GM19351 (cell line): Measurements from ENCODE around the gene GNG13.
"Not testable (repeated sequence)": the region's sequence is repeated elsewhere in the genome, so short reads cannot be mapped to it uniquely, and the experiment has no call there.

ENCODE experiments used
- ATAC-seq: cut with Tn5 transposase; IDR thresholded peaks from one replicate; pipeline ENCODE4 v1.9.1; 2021; ENCODE audit warnings: mild to moderate bottlenecking, moderate library complexity; ENCODE audit not compliant: unreplicated experiment

Gene GNG13

DNA sequence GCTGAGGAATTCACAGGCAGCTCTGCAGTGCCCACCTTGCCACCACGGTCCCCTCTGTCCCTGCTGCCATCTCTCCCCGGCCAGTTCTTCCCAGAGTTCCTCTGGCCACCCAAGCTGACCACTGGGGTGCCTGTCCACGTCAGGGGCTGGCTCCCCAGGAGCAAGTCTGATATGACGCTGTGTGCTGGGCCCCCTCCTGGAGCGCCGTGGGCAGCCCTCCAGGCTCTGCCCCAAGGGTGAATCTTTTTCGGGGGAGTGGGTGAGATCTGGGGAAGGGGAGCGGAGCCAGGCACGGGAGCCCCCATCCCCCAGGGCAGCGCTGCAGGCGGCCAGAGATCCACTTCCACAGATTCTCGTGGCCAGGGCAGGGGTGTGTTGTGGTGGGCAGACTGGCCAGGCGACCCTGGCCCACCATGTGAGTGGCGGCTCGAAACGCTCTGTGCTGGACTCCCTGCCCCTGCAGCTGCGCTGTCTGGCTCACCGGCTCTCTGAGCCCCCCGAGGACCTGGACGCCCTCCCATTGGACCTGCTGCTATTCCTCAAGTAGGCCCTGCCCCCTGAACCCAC, 36.3 kb downstream of the GNG13 start:
- no peak for ATAC-seq

DNA sequence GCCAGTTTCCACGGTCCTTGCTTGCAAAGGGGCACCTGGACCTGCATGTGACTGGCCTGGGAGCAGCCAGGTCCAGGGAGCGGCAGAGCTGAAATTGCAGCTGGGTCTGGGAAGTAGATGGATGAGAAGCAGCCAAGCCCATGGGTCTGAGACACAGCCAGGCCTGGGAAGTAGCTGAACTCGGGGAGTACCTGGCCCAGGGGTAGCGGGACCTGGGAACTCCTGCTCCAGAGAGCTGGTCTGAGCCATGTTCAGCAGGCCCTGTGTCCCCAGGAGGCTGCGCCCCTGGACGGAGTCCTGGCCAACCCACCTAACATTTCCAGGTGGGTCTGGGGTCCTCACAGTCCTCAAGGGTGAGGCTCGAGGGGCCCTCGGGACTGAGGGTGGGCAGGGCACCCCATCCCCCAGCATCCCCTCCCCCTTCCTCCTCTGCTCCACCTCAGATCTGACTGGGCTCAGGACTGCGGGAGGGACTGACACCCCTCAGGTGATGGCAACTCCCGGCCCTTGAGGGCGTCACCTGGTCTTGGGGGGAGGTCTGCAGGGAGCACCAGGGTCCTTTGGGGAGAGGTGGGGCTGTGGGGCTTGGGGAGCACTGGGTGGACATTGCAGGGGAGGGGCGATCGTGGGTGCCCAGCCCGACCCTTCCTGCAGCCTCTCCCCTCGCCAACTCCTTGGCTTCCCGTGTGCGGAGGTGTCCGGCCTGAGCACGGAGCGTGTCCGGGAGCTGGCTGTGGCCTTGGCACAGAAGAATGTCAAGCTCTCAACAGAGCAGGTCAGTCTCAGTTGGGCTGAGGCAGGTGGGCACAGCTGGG, 37.0 kb downstream of the GNG13 start:
- ATAC-seq = no peak

DNA sequence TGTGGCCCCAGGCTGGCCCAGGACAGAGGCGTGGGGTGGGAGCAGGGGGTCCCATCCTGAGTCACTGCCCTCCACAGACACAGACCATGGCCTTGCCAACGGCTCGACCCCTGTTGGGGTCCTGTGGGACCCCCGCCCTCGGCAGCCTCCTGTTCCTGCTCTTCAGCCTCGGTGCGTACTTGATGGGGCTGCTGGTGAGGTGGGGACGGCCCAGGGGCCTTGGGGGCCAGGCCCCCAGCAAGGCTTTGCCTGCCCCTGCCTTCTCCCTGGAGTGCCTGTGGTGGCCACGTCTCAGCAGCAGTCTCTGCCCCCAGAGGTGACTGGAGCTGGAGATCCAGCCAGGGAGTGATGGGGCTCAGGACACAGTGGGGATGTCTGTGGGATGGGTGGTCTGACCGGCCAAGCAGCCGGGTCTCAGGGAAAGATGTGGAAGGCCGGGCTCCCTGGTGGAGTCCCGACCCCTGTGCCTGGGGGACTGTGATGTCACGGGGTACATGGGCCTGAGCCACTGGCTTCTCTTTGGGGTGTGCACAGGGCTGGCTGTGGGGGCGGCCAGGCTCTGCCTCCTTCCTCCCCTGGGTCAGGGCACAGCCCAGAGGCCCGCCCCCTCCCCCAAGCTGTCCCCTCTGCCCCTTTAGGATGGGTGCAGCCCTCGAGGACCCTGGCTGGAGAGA, 37.8 kb downstream of the GNG13 start:
- no peak for ATAC-seq

DNA sequence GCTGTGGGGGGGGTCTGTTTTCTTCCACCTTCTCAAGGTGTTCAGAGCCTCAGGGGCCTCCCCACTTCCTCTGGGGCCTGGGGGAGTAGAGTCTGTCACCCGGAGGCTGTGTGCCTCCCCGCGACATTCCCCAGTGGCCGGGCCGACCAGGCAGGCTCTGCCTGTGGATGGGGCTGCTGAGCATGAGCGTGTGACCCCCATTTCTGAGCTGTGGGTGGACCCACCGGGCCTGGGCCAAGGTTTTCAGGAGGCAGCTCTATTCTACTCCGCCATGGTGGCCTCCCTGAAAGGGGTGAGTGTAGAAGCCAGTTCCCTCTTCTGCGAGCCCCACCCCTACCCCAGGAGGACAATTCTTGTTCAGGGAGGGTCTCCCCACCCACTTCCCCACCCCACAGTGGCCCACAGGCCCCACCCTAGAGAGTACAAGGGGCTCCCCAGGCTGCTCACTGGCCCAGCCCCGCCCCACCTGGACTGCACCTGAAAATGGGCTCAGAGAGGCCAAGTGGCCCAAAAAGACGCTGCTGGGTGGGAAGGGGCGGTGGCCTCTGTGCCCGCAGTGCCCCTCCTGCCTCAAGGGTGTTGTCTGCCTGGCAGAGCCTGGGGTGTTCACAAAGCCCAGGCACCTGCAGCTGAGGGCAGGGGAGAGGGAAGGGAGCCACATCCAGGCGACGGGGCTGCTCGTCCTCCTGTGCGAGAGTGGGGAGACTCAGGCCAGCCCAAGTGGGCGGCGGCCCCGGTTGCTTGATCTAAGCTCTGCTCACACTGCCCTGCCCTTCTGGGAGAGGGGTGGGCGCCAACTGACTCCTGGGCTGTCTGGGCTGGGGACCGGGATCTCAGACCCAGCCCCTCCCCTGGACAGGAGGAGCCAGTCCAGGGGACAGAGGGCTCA, 38.7 kb downstream of the GNG13 start:
- no peak for ATAC-seq

DNA sequence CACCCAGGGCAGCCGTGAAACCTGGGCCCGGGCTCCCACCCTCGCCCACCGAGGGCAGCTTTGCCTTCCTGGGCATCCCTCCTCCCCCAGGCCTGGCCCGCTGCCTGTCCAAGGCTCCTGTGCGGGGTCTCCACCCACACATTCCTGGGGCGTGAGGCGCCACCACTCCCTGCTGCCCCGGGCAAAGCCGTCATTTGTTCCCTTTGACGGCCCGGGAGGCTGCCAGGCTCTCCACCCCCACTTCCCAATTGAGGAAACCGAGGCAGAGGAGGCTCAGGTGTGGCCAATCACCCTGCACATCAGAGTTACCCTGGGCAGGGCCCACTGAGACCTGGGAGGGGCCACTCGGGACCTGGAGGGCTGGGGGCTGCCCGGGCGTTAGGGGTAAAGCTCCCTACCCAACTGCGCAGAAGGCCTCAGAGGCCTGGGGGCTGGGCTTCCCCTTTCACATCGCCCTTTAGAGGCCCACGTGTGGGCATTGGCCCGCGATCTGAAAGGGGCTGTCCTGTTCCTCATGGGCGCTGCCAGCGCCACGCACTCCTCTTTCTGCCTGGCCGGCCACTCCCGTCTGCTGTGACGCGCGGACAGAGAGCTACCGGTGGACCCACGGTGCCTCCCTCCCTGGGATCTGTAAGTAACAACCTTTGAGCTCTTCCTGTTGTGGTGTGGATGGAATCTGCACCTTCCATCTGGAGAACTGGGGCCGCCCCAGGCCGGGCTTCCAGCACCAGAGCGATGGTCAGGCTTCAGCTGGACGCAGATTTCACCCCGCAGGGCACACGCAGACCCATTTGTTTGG, 39.8 kb downstream of the GNG13 start, which contains the start of gene MSLN:
Gene MSLN (plus strand): TSS at position 190 of the 799 bp plus-strand sequence. CDS start 1,947 bp downstream, outside the sequence.
- ATAC-seq = no peak

DNA sequence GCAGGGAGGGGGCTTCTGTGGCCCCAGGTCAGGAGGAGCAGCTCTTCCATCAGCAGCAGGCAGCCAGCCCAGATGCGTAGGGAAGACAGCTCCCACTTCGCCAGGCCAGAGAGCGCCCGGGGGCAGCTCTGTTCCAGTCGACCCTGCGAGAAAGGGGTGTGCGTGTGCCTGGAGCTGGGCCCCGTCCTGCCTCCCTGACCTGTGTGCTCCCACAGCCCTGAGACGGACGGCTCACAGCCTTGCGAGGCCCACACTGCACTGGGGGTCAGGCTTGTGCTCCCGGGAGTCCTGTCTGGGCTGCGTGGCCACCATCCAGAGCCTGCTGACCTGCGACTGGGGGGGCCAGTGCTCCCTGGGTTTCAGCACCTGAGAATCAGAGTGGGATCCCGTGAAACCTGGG, 40.5 kb downstream of the GNG13 start:
- ATAC-seq = no peak

DNA sequence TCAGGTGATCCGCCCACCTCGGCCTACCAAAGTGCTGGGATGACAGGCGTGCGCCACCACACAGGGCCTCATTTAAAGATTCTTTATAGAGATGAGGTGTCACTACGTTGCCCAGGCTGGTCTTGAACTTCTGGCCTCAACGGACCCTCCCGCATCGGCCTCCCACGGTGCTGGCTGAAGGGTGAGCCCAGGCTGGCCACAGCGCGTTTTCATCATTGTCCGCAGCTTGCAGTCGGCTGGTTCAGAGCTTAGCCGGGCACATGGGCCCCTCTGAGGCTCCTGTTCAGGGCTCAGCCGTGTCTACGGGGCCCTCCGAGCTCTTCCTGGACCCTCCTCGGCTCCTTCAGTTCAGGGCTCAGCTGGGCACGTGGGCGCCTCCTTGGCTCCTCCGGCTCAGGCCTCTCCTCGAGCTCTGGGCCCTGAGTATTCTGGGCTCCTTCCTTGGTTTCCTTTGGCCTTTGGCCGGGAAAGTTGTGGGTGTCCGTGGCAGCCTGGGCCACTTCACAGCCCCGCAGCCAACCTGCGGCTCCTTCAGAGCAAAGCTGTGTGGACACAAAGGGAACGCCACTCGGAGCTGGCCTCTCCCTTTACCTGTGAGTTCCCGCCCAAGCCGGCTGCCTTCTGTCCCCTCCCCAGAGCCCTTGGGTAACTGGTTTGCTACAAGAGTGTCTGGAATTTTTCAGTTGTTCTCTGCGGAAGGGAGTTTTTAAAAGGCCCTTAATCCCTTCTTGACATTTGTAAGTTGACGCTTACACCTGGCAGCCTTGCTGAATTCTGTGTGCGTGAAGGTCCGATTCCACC, 41.2 kb downstream of the GNG13 start:
- no peak for ATAC-seq

DNA sequence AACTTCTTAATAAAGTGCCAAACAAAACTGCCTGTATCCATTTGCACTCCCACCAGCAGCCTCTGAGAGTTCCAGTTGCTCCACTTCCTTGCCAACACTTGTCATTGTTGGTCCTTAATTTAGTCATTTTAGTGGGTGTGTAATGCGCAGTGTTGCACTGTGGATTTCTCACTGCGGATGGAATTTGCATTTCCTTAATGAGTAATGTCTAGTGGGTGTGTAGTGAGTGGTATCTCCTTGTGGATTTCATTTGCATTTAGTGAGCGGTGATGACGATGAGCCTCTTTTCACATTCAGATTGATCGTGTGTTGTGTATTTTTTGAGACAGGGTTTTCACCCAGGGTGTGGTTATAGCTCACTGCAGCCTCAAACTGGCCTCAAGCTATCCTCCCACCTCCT, 44.1 kb downstream of the GNG13 start:
- no peak for ATAC-seq

DNA sequence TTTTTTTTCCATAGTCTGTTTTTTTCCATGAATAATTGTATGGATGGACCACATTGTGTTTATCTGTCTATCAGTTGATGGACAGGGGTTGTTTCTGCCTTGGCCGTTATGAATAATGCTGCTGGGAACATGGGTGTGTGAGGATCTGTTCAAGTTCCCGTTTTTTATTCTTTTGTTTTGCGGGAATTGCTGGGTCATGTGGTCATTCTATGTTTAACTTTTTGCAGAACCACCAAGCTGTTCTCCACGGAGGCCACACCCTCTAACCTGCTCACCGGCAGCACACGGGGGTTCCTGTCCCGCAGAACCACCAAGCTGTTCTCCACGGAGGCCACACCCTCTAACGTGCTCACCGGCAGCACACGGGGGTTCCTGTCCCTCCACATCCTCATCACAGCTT, 45.9 kb downstream of the GNG13 start:
- ATAC-seq = no peak

DNA sequence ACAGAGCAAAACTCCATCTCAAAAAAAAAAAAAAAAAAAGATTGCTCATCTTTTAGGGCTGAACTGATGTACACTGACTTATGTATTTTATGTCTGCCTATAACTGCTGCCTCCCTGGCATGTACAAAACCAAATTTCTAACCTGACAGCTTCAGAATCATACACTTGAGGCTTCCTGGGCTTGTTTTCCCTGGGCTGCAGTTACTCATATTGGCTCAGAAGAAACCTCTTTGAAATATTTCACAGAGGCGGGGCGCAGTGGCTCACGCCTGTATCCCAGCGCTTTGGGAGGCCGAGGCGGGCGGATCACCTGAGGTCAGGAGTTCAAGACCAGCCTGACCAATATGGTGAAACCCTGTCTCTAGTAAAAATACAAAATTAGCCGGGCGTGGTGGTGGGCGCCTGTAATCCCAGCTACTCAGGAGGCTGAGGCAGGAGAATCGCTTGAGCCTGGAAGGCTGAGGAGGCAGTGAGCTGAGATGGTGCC, 46.4 kb downstream of the GNG13 start:
- not testable (repeated sequence) for ATAC-seq

DNA sequence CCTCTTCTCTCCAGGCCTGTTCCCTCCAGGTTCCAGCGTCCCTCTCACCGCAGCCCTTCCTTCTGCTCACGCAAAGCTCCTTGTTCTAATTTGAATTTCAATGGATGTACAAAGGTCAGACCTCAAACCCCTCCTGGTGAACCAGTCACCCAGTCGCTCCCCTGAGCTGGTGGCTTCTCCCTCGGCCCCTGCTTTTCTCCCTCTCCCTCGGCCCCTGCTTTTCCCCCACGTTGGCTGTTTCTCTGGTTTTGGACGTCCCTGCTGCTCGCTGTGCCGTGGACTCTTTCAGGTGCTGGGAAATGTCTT, 48.6 kb downstream of the GNG13 start:
- no peak for ATAC-seq

DNA sequence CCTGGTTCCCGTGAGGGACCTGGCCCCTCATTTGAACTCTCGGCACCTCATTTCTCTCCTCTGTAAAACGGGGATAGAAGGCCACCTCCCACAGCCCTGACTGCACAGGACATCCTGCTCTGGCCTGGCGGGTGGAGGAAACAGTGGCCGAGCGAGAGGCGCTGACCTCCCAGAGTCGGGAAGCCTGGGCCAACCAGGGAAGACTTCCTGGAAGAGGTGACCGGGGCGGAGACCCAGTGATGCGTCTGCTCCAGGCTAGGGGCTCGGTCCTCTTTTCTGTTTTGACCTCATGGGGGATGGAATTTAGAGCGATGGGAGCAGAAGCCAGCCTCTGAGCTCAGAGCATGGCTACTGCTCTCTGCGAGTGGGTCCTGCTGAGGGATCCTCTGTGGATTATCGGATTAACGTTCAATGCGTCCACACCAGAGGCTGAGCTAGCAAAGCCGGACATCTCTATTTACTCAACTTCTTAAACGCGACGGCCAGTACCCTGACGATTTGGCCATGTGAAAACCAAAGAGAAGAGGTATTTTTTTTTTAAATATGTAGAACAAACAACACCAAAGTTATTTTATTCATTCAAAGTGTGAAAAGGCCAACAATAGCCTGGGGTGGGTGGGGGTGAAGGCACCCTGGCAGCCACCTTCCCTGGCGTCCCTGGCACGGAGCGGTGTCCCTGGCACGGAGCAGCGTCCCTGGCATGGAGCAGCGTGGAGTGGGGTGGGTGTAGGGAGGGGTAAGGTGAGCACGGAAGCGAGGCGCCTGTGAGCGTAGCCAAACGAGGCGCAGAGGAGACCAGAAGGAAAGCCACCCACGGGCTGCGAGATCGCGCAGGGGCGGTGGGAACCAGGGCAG, 49.2 kb downstream of the GNG13 start:
- no peak for ATAC-seq

DNA sequence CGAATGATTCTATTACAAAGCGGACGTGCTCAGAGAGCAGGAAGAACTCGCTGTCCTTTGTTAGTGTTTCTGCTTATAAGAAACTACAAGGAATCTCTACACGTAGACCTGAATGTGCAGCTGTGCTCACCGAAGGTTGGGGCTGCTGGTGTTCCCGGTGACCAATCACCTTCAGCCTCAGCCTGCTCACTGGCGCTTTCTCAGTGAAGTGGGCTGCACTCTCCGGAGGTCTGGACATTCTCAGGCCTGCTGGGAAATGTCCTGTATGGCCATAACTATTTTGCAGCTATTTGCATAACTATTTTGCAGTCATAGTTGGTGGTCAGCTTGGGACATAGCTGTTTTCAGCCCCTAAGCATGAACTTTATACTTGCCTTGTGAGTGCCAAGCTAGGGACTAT, 50.0 kb downstream of the GNG13 start:
- ATAC-seq = no peak

DNA sequence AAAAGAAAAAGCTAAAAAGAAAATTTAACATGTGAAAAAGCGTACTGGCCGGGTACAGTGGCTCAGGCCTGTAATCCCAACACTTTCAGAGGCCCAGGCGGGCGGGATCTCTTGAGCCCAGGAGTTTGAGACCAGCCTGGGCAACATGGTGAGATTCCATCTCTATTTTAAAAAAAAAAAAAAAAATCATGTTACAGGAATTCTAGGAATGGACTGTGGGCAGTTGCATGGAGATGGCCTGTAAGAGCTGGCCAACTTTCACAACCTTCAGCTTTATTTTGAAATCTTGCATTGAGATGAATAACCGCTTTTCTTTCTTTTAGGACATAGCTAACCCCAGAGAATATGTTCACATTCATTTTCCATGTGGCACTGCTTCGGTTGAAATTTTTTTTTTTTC, 51.5 kb downstream of the GNG13 start:
- ATAC-seq = no peak
